Measurements from ENCODE around the gene PLIN4. TPM values are rescaled to one million over a fixed set of nuclear protein-coding genes. Genes with fewer than 3 reads are reported as not detected.

PLIN4 gene
- polyA plus RNA-seq, 1 experiment: 0.07 TPM

DNA sequence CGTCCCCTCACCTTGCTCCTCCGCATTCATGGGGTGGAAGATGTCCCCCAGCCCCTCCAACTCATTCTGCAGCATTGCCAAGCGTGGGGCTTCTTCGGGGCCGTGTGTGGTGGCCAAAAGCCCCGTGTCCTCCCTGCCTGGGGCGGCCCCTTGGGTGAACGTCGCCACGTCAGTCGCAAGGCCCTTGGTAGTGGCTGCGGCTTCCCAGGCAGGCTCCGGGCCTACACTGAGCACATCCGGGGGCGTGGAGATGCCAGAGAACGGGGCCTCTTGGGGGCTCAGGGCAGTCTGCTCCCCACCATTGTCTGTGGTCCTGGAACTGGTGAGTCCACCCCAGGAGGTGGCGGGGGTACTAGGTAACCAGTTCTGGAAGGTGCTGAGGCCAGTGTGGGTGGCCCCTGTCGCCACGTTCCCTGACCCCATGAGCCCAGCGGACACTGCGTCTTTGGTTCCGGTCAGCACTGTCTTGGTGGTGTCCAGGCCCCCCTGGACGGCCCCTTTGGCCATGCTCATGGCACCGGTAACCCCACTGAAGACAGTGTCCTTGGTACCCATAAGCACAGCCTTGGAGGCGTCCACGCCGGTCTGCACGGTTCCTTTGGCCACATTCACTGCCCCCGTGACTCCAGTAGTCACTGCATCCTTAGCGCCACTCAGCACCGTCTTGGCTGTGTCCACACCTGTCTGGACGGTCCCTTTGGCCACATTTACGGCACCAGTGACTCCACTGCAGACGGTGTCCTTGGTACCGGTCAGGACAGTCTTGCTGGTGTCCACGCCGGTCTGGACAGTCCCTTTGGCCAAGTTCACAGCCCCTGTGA, 7.6 kb downstream of the PLIN4 start:
- ChIA-PET POLR2A (no interaction called here), CTCF (interaction anchor here (1.2 kb wide), 1 partner anchor 13 kb away, joined by 3 read pairs; no protein-coding TSS in a partner anchor)
- no peaks in the 10 kb centered on the region for H3K27me3 ChIP-seq (ENCODE audit: control insufficient read depth, insufficient read depth, low read length)
- TF ChIP-seq, protein P1, sequence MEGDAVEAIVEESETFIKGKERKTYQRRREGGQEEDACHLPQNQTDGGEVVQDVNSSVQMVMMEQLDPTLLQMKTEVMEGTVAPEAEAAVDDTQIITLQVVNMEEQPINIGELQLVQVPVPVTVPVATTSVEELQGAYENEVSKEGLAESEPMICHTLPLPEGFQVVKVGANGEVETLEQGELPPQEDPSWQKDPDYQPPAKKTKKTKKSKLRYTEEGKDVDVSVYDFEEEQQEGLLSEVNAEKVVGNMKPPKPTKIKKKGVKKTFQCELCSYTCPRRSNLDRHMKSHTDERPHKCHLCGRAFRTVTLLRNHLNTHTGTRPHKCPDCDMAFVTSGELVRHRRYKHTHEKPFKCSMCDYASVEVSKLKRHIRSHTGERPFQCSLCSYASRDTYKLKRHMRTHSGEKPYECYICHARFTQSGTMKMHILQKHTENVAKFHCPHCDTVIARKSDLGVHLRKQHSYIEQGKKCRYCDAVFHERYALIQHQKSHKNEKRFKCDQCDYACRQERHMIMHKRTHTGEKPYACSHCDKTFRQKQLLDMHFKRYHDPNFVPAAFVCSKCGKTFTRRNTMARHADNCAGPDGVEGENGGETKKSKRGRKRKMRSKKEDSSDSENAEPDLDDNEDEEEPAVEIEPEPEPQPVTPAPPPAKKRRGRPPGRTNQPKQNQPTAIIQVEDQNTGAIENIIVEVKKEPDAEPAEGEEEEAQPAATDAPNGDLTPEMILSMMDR (IDR thresholded peaks at IDR 0.05; ENCODE audit: low read depth, low read length): no peak
- H3K9me3 ChIP-seq (ENCODE audit: control insufficient read depth, insufficient read depth, low read length): peaks cover 5% of the 10 kb centered on the region; the same call in 1 of the 2 replicates
- H3K4me3 ChIP-seq (ENCODE audit: low read depth, low read length): no peak overlapping the region
- H3K27ac ChIP-seq (ENCODE audit: low read depth, low read length): no peak overlapping the region
- DNase-seq (ENCODE audit: low read depth, low spot score): no peak

DNA sequence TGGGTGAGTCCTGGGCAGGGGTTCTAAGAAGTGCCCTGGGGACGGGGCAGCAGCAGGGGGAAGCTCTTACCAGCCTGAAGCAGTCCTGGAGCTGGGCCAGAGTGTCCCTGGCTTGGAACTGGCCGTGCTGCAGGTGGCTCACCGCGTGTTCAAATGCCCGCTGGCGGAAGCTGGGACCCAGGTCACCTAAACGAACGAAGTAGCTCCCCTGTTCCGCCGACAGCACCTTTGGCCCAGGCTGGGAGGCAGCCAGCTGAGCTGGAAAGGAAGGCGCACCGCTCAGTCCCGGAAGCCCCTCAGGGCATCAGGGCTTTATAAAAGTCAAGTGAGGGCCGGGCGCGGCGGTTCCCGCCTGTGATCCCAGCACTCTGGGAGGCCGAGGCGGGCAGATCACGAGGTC, 9.6 kb downstream of the PLIN4 start:
- Histone ChIP-seq H3K27ac (ENCODE audit: low read depth, low read length) (no peak overlapping the region), H3K27me3 (ENCODE audit: control insufficient read depth, insufficient read depth, low read length) (no peaks in the 10 kb centered on the region), H3K9me3 (ENCODE audit: control insufficient read depth, insufficient read depth, low read length) (peaks cover 5% of the 10 kb centered on the region; the same call in 1 of the 2 replicates), H3K4me3 (ENCODE audit: low read depth, low read length) (no peak overlapping the region)
- ChIA-PET CTCF (interaction anchor here (1.9 kb wide), 1 partner anchor 17 kb away, joined by 5 read pairs; no protein-coding TSS in a partner anchor), POLR2A (no interaction called here)
- TF ChIP-seq, protein P1 (IDR thresholded peaks at IDR 0.05; ENCODE audit: low read depth, low read length): no peak
- no peak for DNase-seq (ENCODE audit: low read depth, low spot score)

DNA sequence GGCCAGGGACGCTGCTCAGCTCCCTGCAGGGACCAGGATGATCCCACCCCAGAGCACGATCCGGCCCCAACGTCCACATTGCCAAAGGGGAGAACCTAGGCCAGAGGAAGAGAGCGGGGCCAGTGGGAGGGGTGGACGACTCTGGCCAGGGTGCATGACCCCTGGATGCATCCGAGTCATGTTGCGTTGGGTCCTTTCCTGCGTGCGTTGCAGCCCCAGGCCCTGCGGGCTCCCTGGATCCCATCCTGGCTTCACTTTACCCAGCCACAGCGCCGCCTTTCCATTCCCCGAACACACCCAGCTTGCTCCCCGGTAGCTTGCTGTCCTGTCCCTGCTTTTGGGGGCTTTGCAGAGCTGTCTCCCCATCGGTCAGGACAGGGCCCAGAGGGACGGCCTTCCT, 10.5 kb downstream of the PLIN4 start:
- TF ChIP-seq, protein P1 (IDR thresholded peaks at IDR 0.05; ENCODE audit: low read depth, low read length): no peak

DNA sequence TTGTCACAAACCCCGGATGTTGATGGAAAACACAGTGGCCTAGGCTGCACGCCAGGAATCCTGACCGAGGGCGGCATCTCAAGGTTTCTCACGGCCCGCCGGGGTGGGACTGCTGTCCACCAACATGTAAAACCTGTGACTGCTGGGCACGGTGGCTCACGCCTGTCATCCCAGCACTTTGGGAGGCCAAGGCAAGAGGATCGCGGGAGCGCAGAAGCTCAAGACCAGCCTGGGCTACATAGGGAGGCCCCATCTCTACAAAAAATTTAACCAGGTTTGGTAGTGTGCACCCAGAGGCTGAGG, 11.2 kb downstream of the PLIN4 start:
- Histone ChIP-seq H3K9me3 (ENCODE audit: control insufficient read depth, insufficient read depth, low read length) (peaks cover 5% of the 10 kb centered on the region; the same call in 1 of the 2 replicates), H3K4me3 (ENCODE audit: low read depth, low read length) (no peak overlapping the region), H3K27ac (ENCODE audit: low read depth, low read length) (no peak overlapping the region), H3K27me3 (ENCODE audit: control insufficient read depth, insufficient read depth, low read length) (no peaks in the 10 kb centered on the region)
- TF ChIP-seq, protein P1 (IDR thresholded peaks at IDR 0.05; ENCODE audit: low read depth, low read length): no peak
- CTCF ChIA-PET: interaction anchor here (1.9 kb wide), 1 partner anchor 18 kb away, joined by 5 read pairs; no protein-coding TSS in a partner anchor
- no peak for DNase-seq (ENCODE audit: low read depth, low spot score)
- POLR2A ChIA-PET: no interaction called here

More for the DNA sequence above, 10.5 kb downstream of the PLIN4 start:
- no peak overlapping the region for H3K27ac ChIP-seq (ENCODE audit: low read depth, low read length)
- no peaks in the 10 kb centered on the region for H3K27me3 ChIP-seq (ENCODE audit: control insufficient read depth, insufficient read depth, low read length)
- DNase-seq (ENCODE audit: low read depth, low spot score): no peak
- ChIA-PET CTCF (interaction anchor here (1.9 kb wide), 1 partner anchor 18 kb away, joined by 5 read pairs; no protein-coding TSS in a partner anchor), POLR2A (no interaction called here)
- H3K9me3 ChIP-seq (ENCODE audit: control insufficient read depth, insufficient read depth, low read length): peaks cover 5% of the 10 kb centered on the region; the same call in 1 of the 2 replicates
- no peak overlapping the region for H3K4me3 ChIP-seq (ENCODE audit: low read depth, low read length)

DNA sequence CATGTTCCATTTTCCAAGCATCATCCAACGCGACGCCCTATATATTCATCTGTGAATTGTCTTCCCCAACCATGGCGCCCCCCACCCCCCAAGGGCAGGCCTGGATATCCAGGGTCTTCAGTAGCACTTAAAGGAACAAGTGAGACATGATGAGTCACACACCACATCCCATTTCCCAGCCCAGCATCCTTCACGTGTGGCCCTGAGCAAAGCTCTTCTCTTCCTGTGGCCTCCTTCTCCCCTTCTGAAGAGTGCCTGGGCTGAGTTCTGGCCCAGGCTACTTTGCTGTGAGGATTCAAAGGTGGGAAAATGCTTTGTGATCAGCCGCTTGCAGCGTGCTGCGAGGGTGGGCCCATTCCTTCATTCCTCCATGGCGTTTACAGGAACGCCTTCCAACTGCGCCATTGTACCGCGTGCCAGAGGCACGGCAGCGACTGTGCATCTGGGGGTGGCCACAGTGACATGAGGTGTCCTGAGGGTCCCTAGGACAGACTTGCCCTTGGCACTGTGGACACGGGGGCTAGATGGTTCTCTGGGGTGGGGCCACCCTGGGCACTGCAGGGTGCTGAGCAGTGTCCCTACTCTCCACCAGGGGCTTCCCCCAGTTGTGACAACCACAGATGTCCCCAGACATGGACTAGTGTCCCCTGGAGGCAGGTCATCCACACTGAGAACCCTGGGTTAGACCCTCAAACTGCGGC, 11.7 kb downstream of the PLIN4 start:
- Histone ChIP-seq H3K4me3 (ENCODE audit: low read depth, low read length) (no peak overlapping the region), H3K27ac (ENCODE audit: low read depth, low read length) (no peak overlapping the region), H3K27me3 (ENCODE audit: control insufficient read depth, insufficient read depth, low read length) (no peaks in the 10 kb centered on the region), H3K9me3 (ENCODE audit: control insufficient read depth, insufficient read depth, low read length) (peaks cover 5% of the 10 kb centered on the region; the same call in 1 of the 2 replicates)
- ChIA-PET POLR2A (interaction anchor here (0.7 kb wide), 1 partner anchor 12 kb away, joined by 11 read pairs; the partner anchor contains the start of gene PLIN4), CTCF (no interaction called here)
- peak; percentile 8 for DNase-seq (ENCODE audit: low read depth, low spot score)
- TF ChIP-seq, protein P1 (IDR thresholded peaks at IDR 0.05; ENCODE audit: low read depth, low read length): no peak
